ENCODE measurements around the gene TGIF1. TPM values are rescaled to one million over a fixed set of nuclear protein-coding genes. Genes with fewer than 3 reads are reported as not detected.

The TGIF1 gene
- total RNA-seq, 1 donor from 2014 or later: 170 TPM

DNA sequence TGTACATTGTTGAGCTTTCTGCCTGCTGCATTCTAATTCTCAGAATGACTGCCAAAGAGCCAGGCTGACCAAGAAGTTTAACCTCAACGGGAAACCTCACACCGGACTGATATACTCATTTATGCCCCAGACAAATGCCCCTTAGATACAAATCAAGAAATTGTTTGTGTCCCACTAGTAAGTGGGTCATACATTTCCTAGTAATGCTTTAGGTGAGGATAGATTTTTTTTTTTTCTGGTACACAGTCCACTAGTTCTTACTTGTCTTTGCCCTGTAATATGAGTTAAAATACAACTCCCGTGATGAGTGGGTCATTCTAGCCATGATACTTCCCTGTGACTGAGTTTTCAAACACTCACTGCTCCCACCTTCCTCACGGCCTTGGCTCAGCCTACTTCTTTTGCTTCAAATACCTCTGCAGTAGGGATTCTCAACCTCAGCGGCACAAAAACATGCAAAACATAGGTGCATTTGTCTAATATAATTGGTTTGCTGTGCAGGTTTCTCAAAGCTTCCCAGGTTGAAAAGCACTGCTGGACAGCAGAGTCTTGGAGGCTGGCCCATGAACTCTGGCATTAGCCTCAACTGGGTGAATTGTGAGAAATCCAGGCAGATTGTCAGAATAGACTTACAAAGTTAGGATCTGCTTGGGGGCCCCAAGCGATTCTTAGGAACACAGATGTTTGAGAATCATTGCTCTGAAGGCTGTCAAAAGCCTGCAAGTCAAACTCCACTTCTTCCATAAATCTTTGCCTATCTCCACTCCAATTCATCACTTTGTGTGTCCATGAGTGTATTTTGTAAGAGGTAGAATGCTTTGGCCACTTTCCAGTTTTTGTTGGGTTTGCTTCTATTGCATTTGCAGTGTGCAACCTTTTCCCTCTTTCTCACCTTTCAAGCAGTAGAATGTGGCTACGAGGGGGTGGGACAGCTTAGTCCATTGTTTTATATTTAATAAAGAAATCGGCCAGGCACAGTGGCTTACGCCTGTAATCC, 35.5 kb downstream of the TGIF1 start:
- TF ChIP-seq, protein P1, sequence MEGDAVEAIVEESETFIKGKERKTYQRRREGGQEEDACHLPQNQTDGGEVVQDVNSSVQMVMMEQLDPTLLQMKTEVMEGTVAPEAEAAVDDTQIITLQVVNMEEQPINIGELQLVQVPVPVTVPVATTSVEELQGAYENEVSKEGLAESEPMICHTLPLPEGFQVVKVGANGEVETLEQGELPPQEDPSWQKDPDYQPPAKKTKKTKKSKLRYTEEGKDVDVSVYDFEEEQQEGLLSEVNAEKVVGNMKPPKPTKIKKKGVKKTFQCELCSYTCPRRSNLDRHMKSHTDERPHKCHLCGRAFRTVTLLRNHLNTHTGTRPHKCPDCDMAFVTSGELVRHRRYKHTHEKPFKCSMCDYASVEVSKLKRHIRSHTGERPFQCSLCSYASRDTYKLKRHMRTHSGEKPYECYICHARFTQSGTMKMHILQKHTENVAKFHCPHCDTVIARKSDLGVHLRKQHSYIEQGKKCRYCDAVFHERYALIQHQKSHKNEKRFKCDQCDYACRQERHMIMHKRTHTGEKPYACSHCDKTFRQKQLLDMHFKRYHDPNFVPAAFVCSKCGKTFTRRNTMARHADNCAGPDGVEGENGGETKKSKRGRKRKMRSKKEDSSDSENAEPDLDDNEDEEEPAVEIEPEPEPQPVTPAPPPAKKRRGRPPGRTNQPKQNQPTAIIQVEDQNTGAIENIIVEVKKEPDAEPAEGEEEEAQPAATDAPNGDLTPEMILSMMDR (conservative IDR thresholded peaks at IDR 0.05; ENCODE audit: low read depth, low read length): no peak
- no peak for DNase-seq (ENCODE audit: low read depth)
- H3K4me3 ChIP-seq (ENCODE audit: low read depth, low read length): no peak overlapping the region

DNA sequence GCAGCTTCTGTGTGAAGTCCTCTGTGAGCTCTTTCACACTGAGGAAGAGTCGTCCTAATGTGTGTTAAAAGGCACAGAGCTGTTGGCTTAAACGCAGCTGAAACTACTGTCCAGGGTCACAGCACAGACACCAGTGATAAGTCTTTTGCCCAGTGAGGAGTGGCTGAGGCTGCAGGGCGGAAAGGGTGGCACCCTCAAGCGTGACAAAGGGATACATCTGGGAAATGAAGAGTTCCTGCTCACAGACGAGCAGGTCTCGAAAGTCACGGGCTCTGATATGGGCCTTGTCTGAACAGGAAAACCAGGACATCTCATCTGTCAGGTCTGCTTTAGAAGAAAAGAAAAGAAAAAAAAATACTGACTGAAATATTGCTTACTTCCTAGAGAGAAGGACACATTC, 36.5 kb downstream of the TGIF1 start:
- no peak overlapping the region for H3K4me3 ChIP-seq (ENCODE audit: low read depth, low read length)
- TF ChIP-seq, protein P1 (conservative IDR thresholded peaks at IDR 0.05; ENCODE audit: low read depth, low read length): no peak
- DNase-seq (ENCODE audit: low read depth): no peak

DNA sequence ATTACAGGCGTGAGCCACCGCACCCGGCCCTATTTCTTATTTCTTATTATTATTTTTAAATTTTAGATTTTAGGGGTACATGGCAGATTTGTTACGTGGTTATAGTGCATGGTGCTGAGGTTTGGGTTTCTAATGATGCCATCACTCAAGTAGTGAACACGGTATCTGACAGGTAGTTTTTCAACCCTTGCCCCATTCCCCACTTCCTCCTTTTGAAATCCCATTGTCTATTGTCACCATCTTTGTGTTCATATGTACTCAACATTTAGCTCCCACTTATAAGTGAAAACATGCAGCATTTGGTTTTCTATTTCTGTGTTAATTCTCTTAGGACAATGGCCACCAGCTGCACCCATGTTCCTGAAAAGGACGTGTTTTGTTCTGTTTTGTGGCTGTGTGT, 39.5 kb downstream of the TGIF1 start:
- no peak for DNase-seq (ENCODE audit: low read depth)
- no peak overlapping the region for H3K4me3 ChIP-seq (ENCODE audit: low read depth, low read length)
- TF ChIP-seq, protein P1 (conservative IDR thresholded peaks at IDR 0.05; ENCODE audit: low read depth, low read length): no peak

DNA sequence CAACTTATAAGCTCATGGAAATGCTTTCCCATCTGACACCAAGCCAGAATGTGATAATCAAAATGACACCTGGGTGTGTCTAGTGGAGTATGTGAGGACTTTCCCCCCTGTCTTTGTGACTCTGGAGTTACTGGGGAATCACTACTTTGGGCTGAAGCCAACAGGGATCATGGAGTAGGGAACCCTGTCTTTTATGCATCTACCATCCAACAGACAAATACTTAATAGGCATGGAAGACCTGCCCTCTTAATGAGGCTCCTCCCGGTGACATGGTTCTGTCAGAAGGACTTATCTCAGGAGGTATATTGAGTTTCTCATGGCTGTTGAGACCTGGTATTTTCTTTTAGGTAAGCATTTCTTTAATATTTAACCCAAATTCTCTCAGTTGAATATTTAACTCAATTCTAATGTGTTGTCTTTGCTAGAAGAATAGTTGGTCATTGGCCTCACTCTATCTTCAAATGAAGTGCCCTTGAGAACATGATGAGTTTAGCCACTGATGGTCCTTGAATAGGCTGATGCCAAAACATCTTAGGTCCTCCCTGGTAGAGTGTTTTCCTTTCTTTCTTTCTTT, 42.1 kb downstream of the TGIF1 start:
- DNase-seq (ENCODE audit: low read depth): no peak
- H3K4me3 ChIP-seq (ENCODE audit: low read depth, low read length): no peak overlapping the region
- TF ChIP-seq, protein P1 (conservative IDR thresholded peaks at IDR 0.05; ENCODE audit: low read depth, low read length): no peak

DNA sequence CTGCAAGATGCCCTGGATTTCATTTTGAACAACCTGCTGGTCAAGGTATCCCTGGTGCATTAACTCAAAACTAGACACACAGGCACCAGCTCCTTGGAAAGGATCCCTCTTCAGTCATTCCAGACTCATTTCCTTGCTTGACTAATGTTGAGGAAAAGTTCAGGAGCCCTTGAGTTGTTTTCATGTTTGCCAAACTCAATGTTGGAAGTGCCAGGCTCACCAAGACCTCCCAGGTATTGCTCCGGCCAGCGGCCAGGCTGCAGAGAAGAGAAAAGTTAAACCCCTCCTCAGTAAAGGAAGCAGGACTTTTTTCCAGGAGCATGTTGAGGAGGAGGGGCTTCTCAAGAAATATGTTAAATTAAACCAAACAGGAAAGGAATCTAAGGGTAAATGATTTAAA, 42.7 kb downstream of the TGIF1 start:
- no peak overlapping the region for H3K4me3 ChIP-seq (ENCODE audit: low read depth, low read length)
- DNase-seq (ENCODE audit: low read depth): no peak
- TF ChIP-seq, protein P1 (conservative IDR thresholded peaks at IDR 0.05; ENCODE audit: low read depth, low read length): no peak

DNA sequence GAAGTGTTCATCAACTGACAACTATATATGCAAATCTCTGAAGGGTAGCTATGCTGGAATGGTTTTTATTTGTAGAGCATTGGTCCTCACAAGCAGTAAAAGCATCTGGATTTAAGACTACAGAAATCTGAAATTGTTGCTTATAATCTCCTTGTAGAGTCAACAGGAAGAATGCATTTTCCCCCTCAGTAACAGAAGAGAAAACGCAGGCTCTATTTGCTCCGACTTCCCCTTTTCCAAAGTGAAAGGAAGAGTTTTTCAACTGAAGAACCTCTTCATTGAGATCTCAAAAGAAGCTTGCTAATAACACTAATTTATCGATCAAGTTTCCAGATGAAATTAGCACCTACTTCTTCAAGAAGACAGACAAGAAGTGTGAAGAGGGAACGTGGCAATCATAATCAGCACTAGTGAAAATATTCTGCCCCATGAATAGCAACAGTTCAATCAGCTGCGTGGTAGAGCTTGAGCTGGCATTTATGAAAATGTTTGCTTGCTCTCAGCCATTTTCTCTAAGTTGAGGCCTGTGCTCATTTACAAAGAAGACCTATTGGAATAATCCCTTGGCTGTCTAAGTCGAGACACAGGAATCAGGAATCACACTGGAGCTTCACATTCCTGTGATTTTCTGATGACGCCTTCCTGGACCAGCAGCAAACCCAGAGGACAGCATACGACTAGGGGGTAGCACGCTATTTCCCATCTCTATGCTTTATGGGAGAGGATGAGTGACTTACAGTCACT, 43.7 kb downstream of the TGIF1 start:
- no peak for DNase-seq (ENCODE audit: low read depth)
- no peak overlapping the region for H3K4me3 ChIP-seq (ENCODE audit: low read depth, low read length)
- TF ChIP-seq, protein P1 (conservative IDR thresholded peaks at IDR 0.05; ENCODE audit: low read depth, low read length): no peak
